HepG2 (cell line): ENCODE results near the gene RBM47.

Source experiments
- CBFB ChIP-seq: sonication (generic); formaldehyde crosslinking; IDR thresholded peaks from 2 replicates; pipeline ENCODE4 v1.4.0; 2020; ENCODE audit warnings: missing genetic modification reagents
- CTCF ChIP-seq: sonication (generic); formaldehyde crosslinking; IDR thresholded peaks from 2 replicates; pipeline ENCODE4 v1.5.0; 2020; ENCODE audit warnings: mild to moderate bottlenecking, missing genetic modification reagents, moderate library complexity
- FOXP4 ChIP-seq: sonication (generic); formaldehyde crosslinking; IDR thresholded peaks from 2 replicates; pipeline ENCODE4 v1.4.0; 2020; ENCODE audit warnings: missing genetic modification reagents
- GABPB1 ChIP-seq: IDR thresholded peaks from 2 replicates; pipeline ENCODE4 v1.6.1; 2016; ENCODE audit warnings: mild to moderate bottlenecking, missing genetic modification reagents, moderate library complexity, missing compliant biosample characterization
- GATAD1 ChIP-seq: IDR thresholded peaks from 2 replicates; pipeline ENCODE4 v1.6.1; 2016; ENCODE audit warnings: missing genetic modification reagents, missing compliant biosample characterization
- MIER3 ChIP-seq: IDR thresholded peaks from 2 replicates; pipeline ENCODE4 v1.6.1; 2016; ENCODE audit warnings: missing compliant biosample characterization, borderline replicate concordance
- POLR2AphosphoS5 ChIP-seq: IDR thresholded peaks from 2 replicates; pipeline ENCODE4 v1.6.1; 2012; ENCODE audit warnings: low read depth, low read length
- SRSF1 ChIP-seq: fragments of 200-400 bp; formaldehyde crosslinking; optimal IDR thresholded peaks from 2 replicates; pipeline ENCODE3; 2017; ENCODE audit warnings: mild to moderate bottlenecking, low read depth, low read length, moderate library complexity
- TAF1 ChIP-seq: sonication (generic); formaldehyde crosslinking; IDR thresholded peaks from 2 replicates; pipeline ENCODE4 v1.4.0; 2020; ENCODE audit warnings: missing genetic modification reagents
- ZBTB25 ChIP-seq: IDR thresholded peaks from 2 replicates; pipeline ENCODE4 v1.6.1; 2018; ENCODE audit warnings: missing genetic modification reagents
- ZKSCAN1 ChIP-seq: fragments of 150-350 bp; IDR thresholded peaks from 2 replicates; pipeline ENCODE4 v1.6.1; 2014; ENCODE audit warnings: low read length
- ZNF24 ChIP-seq: fragments of 450-650 bp; IDR thresholded peaks from 2 replicates; pipeline ENCODE4 v1.6.1; 2017; ENCODE audit warnings: antibody characterized with exemption, mild to moderate bottlenecking
- ZNF510 ChIP-seq: sonication (generic); formaldehyde crosslinking; IDR thresholded peaks from 2 replicates; pipeline ENCODE4 v1.4.0; 2020; ENCODE audit warnings: low read depth, mild to moderate bottlenecking, missing genetic modification reagents
- ZNF737 ChIP-seq: sonication (generic); formaldehyde crosslinking; IDR thresholded peaks from 2 replicates; pipeline ENCODE4 v1.5.0; 2020; ENCODE audit warnings: missing genetic modification reagents, mild to moderate bottlenecking, borderline replicate concordance

- no peak for TF ChIP-seq CBFB (CRISPR knock-in tag)
- TF ChIP-seq ZNF737 (CRISPR knock-in tag) = no peak
- no peak for TF ChIP-seq GATAD1 (CRISPR knock-in tag)
- TF ChIP-seq MIER3 (CRISPR knock-in tag) = no peak
- TF ChIP-seq POLR2AphosphoS5 = no peak
- no peak for TF ChIP-seq GABPB1 (CRISPR knock-in tag)
- no peak for TF ChIP-seq CTCF
- no peak for TF ChIP-seq ZNF510 (CRISPR knock-in tag)
- TF ChIP-seq SRSF1 = no peak
- no peak for TF ChIP-seq ZBTB25 (CRISPR knock-in tag)
- TF ChIP-seq TAF1 (CRISPR knock-in tag) = no peak
- no peak for TF ChIP-seq FOXP4 (CRISPR knock-in tag)
- TF ChIP-seq ZNF24 = no peak
- TF ChIP-seq ZKSCAN1 = no peak
Measured at GRCh38 chr4:40536032-40536431, 93.6 kb downstream of the RBM47 start.
